ENCODE results near the gene CRIP2.
A peak's percentile ranks its signal among the peaks of the same experiment; 100 is the strongest.

The CRIP2 gene

DNA sequence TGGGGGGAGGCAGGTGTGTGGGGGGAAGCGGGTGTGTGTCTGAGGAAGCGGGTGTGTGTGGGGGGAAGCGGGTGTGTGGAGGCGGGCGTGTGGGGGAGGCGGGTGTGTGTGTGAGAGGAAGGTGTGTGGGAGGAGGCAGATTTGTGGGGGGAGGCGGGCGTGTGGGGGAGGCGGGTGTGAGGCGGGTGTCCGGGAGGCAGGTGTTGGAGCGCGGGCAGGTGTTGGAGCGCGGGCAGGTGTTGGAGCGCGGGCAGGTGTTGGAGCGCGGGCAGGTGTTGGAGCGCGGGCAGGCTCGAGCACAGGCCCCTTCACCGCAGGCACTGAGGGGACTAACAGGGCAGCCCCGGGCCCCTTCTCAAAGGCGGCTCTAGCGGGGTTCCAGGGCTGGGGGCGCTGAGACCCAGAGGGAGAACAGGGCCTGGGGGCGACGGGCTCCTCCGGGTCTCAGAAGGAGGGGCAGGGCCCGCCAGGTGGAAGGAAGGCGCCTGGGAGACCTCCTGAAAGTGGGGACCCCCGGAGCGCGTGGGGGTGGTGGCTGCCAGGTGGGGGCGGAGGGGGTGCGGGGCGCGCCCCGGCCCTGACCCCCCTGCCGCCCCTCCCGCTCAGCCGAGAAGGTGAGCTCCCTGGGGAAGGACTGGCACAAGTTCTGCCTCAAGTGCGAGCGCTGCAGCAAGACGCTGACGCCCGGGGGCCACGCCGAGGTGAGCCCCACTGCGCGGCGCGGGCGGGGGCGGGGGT lies 3.2 kb downstream of the CRIP2 start:
- DNase-seq, result no peak

DNA sequence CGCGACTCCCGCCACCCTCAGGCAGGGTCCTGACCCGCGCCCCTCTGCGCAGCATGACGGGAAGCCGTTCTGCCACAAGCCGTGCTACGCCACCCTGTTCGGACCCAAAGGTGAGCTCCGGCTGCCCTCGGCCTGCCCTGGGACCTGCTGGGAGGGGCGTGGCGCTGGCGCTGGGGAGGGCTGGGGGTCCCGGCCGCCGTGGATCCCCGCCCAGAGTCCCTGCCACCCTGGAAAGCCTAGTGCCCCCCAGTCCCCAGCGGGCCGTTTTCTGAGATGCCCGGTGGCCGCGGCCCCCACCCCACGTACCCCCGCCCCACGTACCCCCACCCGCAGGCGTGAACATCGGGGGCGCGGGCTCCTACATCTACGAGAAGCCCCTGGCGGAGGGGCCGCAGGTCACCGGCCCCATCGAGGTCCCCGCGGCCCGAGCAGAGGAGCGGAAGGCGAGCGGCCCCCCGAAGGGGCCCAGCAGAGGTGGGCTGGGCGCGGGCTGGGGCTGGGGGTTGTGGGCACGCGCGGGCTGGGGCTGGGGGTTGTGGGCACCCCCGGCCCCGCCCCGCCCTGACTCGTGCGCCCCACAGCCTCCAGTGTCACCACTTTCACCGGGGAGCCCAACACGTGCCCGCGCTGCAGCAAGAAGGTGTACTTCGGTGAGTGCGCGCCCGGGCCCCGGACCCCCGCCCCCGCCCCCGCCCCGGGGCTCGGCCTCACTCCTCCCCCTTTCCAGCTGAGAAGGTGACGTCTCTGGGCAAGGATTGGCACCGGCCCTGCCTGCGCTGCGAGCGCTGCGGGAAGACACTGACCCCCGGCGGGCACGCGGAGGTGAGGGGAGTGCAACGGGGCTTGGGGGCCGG lies 4.0 kb downstream of the CRIP2 start:
- DNase-seq, result no peak

DNA sequence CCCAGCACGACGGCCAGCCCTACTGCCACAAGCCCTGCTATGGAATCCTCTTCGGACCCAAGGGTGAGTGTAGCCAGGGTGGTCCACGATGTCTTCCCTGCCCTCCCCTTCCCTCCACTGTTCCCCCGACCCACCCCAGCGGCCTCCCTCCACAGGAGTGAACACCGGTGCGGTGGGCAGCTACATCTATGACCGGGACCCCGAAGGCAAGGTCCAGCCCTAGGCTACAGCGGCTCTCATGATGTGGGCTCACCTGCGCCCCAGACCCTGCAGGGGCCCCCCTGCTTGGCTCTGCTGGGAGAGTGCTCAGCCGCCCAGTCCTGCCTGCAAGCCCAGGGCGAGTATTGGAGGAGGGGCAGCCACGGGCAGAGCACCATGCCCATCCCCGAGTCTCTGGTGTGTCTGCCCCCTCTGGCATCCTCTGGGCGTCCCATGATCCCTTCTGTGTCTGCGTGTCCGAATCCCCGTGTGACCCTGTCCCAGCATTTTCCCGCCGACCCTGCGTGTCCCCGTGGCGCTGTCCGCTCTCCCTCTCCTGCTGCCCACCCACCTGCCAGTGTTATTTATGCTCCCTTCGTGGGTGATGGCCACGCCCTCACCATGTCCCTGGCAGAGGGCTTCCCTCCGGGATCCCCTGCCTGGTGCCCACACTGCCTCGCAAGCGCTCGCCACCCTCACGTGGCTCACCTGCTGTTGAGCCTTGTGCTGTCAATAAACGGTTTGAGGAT lies 5.0 kb downstream of the CRIP2 start:
- no peak for DNase-seq

DNA sequence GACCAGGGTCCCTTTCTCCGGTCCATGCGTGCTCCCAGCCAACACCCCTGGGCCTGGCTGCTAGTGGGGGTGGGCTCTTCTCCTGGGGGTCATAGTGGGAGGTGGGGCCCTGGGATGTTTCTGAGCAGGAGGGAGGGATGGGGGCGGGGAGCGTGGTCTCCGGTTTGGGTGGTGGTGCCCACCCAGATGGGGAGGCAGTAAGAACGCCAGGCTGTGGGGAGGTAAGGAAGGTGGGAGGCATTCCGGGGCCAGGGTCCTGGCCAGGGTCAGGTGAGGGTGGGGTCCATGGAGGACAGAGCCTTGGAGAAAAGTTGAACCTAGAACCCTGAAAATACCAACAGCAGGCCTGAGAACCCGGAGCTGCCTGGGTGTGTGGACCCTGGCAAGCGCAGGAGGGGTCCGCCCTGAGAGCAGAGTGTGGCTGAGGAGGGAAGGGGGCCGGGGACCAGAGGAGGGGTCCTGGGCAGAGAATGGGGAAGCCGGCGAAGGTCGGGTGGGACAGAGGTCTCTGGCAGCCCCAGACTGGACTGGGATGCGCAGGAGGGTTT lies 5.7 kb downstream of the CRIP2 start:
- DNase-seq, result no peak

DNA sequence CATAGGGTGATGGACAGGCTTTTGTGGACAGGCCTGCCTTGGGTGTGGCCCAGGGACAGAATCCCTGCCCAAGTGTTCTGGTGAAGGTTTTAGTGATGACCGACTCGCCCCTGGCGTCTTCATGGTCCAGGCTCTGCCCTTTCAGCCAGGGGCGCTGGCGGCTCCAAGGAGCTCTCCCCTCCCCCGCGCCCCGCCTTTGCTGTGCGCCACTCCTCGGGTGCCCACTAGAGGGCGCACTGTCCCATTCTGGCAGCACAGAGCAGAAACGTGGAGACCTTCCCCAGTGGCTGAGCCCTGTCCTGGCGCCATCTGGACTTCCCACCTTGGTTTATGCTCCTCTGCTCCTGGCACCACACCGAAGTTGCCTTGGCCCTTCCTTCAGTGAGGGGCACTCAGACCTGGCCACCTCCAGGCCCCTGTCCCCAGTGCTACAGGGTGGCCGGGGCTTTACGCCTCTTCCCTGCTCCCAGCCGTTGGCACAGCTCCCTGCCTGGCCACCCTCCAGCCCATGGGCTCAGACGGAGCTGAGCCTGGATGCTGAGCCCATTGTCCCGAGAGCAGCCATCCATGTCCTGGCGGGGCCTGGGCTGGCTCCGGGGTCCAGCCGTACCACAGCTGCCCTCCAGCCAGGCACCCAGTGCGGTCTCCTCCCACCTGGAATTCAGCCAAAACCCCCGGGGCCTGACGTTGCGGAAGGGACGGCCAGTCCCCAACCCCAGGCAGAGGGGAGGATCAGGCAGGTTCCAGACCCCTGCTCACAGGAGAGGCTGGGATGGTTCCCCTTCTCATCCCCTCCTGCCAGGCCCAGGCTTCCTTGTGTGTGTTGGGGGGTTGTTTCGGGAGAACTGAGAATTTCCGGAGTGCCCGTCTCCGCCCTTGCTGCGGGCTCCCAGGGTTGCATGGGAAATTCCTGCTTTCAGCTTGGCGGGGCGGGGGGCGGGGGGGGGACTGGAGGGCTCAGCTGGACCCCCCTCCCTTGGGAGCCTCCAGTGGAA lies 6.5 kb downstream of the CRIP2 start:
- peak; percentile 90 for DNase-seq

- peak; percentile 93 for DNase-seq
Measured at GRCh38 chr14:105481886-105482457, 7.4 kb downstream of the CRIP2 start.

GRCh38 chr14:105482486-105483110 lies 8.0 kb downstream of the CRIP2 start:
- DNase-seq, result no peak

DNA sequence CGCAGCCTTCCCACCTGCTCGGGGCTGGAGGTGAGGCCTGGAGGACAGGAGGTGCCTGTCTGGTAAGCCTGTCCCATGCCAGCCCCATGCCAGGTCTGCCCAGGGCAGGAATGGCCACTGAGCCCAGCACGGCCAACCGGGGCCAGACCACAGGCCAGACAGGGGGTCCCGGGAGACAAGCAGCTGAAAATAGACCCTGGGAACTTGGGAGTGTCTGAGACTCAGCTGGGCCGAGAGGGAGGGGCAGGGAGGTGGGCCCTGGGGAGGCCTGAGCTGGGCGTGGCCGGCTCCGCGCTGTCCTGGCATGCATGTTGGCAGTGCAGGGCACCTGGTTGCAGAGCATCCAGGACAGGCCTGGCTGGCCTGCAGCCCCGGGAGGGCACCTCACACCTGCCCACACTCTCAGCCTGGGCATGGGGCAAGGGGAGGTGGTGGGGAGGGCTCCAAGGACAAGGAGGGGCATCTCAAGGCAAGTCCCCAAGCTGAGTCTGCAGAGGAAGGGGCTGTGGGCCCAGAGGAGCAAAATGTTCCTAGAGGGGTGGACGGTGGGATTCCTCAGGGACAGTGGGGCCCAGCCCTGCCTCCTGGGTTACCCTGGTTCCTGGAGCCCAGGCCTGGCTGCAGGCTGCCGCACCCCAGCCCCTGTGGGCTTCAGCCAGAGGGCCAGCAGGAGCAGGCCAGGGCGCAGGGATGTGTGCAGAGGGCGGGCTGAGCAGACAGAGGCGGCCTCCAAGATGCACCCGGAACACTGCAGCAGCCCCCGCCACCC lies 8.9 kb downstream of the CRIP2 start:
- DNase-seq, result no peak

GRCh38 chr14:105484069-105484996 lies 9.7 kb downstream of the CRIP2 start:
- DNase-seq, result peak; percentile 54

DNA sequence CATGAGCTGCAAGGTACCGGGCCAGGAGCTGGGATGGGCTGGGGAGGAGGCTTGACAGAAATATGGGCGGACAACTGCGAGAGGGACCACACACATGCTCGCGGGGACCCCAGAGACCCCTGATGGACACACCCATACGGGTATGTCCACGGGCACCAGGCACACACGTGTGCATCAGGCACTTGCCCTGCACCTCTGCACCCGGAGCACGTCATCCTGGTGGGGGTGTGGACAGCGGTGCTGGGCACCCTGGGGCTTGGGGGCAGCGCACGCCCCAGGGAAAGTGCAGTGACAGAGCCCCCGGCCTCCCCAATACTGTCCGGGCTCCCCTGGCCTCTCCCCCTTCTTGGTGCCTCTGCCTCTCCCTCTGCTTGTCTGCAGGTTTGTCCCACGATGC lies 10.4 kb downstream of the CRIP2 start:
- no peak for DNase-seq

DNA sequence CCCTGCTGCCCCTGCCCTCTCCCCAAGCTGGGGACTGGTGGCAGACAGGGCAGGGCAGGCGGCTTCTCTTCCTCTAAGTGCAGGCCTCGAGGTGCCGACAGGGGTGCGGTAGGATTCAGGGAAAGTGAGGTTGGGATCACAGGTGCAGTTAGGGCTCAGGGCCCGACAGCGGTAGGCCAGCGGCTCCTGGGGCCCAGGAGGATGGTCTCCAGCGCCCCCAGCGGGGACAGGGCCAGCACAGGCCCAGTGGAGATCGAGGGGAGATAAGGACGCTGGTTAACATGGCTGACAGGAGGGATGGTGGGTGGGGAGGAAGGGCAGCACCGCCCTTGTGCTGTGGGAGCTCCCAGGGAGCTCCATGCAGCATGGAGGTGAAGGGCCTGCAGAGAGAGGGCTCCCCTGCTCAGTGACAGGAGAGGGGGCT lies 11.1 kb downstream of the CRIP2 start:
- peak; percentile 47 for DNase-seq

DNA sequence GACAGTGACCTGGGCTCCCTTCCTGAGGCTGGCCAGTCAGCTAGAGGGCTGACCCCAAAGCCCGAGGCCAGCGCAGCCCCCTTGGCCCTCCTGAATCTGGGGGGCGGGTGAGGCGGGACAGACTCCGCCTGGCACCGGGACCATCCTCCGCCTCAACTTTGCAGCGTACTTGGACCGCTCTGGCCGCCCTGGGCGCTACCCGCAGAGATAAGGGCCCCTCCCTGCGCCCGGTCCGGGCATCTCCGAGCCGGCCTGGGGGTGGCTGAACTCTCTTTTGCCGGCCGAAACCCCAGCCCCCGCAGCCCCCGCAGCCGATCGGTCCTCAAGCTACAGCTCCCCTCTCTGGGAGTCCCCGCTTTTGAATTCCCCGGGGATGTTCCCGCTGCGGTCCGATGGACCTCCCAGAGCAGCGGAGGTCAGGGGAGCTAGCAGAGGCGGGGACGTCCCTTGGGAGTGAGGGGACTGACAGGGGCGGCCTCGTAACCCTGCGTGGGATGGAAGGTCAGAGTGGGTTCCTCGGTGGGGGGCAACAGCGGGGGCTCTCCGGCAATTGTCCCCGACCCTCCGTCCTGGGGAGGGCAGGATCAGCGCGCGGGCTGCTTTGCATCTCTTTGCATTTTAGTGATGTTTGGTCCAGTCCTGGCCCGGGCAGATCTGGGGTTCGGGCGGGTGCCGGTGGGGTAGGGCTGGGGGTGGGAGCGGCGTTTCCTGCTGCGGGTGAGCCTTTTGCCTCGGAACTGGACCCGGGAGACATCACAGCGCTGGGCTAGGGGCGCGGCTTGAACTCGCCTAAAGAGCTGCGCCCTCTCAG lies 11.7 kb downstream of the CRIP2 start, which contains the start of gene CRIP1:
TSS of gene CRIP1 (plus strand) at position 724 of the 811 bp plus-strand sequence. CDS start 374 bp downstream, outside the sequence.
- no peak for DNase-seq

GRCh38 chr14:105486974-105487448 lies 12.4 kb downstream of the CRIP2 start:
- peak; percentile 52 for DNase-seq

- DNase-seq, result peak; percentile 57
Measured at GRCh38 chr14:105487449-105487985, 12.9 kb downstream of the CRIP2 start.

- no peak for DNase-seq
Measured at GRCh38 chr14:105487986-105488777, 13.6 kb downstream of the CRIP2 start.

DNA sequence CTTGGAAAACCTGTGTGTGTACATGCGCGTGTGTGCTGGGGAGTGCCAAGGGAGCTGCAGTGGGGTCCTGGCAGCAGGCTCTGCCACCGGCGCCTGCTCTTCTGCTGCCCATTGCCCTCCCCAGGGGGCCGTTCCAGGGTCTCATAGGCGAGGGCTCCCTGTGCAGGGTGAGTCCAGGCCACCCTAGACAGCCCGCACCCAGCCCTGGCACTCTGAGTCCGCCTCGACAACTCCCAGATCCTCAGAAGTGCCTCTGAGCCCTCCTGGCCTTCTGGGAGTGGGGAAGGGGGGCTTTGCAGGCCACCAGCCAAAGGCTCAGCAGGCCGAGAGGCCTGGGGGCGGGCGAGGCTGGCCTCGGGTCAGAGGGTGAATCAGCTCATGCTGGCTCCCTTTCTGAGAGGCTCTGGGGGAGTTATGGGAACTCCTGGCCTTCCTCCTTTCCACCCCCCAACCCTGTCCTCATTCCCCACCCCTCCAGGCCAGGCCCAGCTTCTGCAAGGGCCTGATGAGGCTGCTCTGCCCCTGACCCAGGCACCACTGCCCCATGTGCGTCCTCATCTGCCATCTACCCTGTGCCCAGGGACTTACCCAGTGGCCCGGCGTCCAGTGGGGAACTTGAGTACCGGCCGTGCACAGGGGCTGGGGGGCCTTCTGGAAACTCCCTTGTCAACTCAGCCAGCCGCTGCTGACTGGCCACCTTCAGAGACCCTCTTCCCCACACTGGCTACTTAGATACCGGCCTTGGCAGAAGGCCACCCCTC lies 14.3 kb downstream of the CRIP2 start:
- DNase-seq, result no peak
